Hematopoietic multipotent progenitor cell treated with erythropoietin and hydrocortisone succinate and interleukin-3 and kit ligand, for 4 days (in vitro differentiated cells): ENCODE results near the gene SLC39A6.
A peak's percentile ranks its signal among the peaks of the same experiment; 100 is the strongest.
"Not testable (repeated sequence)": the region's sequence is repeated elsewhere in the genome, so short reads cannot be mapped to it uniquely, and the experiment has no call there.

Experiments used
- DNase-seq: peaks from one replicate; pipeline ENCODE4 v3.0.0-alpha.2; 2015

Gene SLC39A6

GRCh38 chr18:36132756-36133155 is 3.6 kb upstream of the SLC39A6 start:
- no peak for DNase-seq

- DNase-seq = peak; percentile 11
Measured at GRCh38 chr18:36131692-36132483, 2.7 kb upstream of the SLC39A6 start.

- peak; percentile 21 for DNase-seq
Measured at GRCh38 chr18:36130883-36131653, 1.9 kb upstream of the SLC39A6 start.

GRCh38 chr18:36130039-36130831 is 1.1 kb upstream of the SLC39A6 start:
- DNase-seq = peak; percentile 27

- DNase-seq = no peak
Measured at GRCh38 chr18:36128907-36129299, 237 bp downstream of the SLC39A6 start.

GRCh38 chr18:36128530-36128870 is 640 bp downstream of the SLC39A6 start:
- peak; percentile 24 for DNase-seq

- DNase-seq = peak; percentile 25
Measured at GRCh38 chr18:36127836-36128529, 1.2 kb downstream of the SLC39A6 start.

GRCh38 chr18:36126668-36127067 is 2.5 kb downstream of the SLC39A6 start:
- no peak for DNase-seq

GRCh38 chr18:36124841-36125240 is 4.3 kb downstream of the SLC39A6 start:
- no peak for DNase-seq

GRCh38 chr18:36120297-36120696 is 8.8 kb downstream of the SLC39A6 start:
- DNase-seq = no peak

- DNase-seq = not testable (repeated sequence)
Measured at GRCh38 chr18:36116771-36117170, 12.4 kb downstream of the SLC39A6 start.

- DNase-seq = no peak
Measured at GRCh38 chr18:36114738-36115137, 14.4 kb downstream of the SLC39A6 start.

- DNase-seq = no peak
Measured at GRCh38 chr18:36114251-36114650, 14.9 kb downstream of the SLC39A6 start.

GRCh38 chr18:36112302-36112701 is 16.8 kb downstream of the SLC39A6 start:
- DNase-seq = no peak

GRCh38 chr18:36109737-36110136 is 19.4 kb downstream of the SLC39A6 start:
- DNase-seq = no peak

- no peak for DNase-seq
Measured at GRCh38 chr18:36108601-36109000, 20.5 kb downstream of the SLC39A6 start.

GRCh38 chr18:36108196-36108595 is 20.9 kb downstream of the SLC39A6 start:
- DNase-seq = no peak

- DNase-seq = no peak
Measured at GRCh38 chr18:36107477-36107876, 21.7 kb downstream of the SLC39A6 start.

GRCh38 chr18:36104749-36105148 is 24.4 kb downstream of the SLC39A6 start:
- no peak for DNase-seq

- DNase-seq = no peak
Measured at GRCh38 chr18:36101943-36102342, 27.2 kb downstream of the SLC39A6 start.

GRCh38 chr18:36099311-36099710 is 29.8 kb downstream of the SLC39A6 start:
- DNase-seq = peak; percentile 31

GRCh38 chr18:36096955-36097354 is 32.2 kb downstream of the SLC39A6 start:
- no peak for DNase-seq
